Endometrial microvascular endothelial cells (primary cell): ENCODE data around the gene TFE3. TPM values are rescaled to one million over a fixed set of nuclear protein-coding genes. Genes with fewer than 3 reads are reported as not detected.
"Not testable (repeated sequence)": the region's sequence is repeated elsewhere in the genome, so short reads cannot be mapped to it uniquely, and the experiment has no call there.

Experiments used
- in situ Hi-C: cut with HindIII; loops from 2 replicates; pipeline ENCODE4 v1.10.0; 2017; ENCODE audit warnings: low sequenced_read_pairs, low pct_unique_long_range_greater_than_20kb; ENCODE audit errors: inconsistent ontology term
- total RNA-seq: library from RNA; depleted of rRNA; stranded (reverse); fragments of >200 nt; gene quantifications from one replicate; pipeline ENCODE4 v1.2.3, GENCODE V29; 2015; ENCODE audit errors: inconsistent ontology term

Gene TFE3
- total RNA-seq, 1 donor from 2014 or later = 82.3 TPM

DNA sequence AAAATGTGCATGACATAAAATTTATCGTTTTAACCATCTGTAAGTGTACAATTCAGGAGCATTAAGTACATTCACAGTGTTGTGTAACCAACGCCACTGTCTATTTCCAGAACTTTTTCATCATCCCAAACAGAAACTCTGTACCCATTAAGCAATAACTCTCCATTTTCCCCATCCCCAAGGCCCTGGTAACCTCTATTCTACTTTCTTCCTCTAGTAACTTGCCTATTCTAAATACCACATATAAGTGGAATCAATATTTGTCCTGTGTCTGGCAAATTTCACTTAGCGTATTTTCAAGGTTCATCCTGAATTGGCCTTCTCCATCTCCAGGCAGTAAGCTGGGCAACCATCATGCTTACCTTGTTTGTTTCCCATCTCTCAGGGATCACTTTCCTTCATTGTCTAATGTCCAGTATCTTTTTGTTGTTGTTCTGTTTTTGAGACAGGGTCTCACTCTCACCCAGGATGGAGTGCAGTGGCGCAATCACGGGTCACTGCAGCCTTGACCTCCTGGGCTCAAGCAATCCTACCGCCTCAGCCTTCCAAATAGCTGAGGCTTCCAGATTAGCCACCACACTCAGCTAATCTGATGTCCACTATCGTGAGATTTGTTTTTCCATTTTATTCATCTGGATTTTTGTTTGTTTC, 23.4 kb downstream of the TFE3 start:
- in situ Hi-C loops = no loop called here

DNA sequence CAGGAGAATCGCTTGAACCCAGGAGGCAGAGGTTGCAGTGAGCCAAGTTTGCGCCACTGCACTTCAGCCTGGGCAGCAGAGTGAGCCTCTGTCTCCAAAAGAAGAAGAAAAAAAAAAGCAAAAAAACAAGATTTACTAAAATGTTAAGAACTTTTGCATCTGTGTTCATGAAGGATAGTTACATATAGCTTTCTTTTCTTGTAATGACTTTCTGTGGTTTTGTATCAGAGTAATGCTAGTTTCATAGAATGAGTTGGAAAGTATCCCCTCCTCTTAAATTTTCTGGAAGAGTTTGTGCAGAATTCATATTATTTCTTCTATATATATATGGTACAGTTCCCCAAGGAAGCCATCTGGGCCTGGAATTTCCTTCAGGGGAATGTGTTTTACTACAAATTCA, 24.1 kb downstream of the TFE3 start:
- in situ Hi-C loops = no loop called here

GRCh38 chrX:49003696-49004095, 39.5 kb downstream of the TFE3 start:
- in situ Hi-C loops = no loop called here

GRCh38 chrX:49002091-49002935, 40.8 kb downstream of the TFE3 start, which contains the start of gene GRIPAP1:
GRIPAP1 (minus strand) TSS chrX:49002264; CDS start chrX:49002229, 35 bp downstream.
- in situ Hi-C loops = no loop called here

DNA sequence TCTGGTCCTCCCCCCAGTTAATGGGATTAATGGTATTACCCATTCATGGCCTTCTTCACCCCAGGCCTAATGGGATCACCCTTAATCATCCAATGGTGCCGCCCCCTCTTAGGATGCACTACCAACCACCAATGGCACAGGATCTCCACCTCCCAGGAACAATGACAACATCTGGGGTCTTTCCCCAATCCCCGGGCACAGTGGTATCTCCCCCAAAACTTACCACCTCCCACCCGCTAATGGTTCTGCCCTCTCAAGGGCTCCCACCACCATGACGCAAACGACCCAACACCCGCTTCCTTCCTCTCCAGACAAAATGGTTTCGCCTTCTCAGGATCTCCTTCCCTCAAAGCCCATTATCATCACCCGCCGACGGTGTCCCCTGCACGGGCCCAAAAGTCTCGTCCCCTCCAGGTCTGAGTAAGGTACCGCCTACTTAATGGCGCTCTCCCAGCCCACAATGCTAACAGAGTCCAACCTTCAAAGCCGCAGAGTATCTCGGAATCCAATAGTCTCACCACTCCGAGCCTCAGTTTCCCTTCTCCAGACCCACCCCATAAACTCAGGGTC, 41.6 kb downstream of the TFE3 start:
- in situ Hi-C loops = no loop called here

DNA sequence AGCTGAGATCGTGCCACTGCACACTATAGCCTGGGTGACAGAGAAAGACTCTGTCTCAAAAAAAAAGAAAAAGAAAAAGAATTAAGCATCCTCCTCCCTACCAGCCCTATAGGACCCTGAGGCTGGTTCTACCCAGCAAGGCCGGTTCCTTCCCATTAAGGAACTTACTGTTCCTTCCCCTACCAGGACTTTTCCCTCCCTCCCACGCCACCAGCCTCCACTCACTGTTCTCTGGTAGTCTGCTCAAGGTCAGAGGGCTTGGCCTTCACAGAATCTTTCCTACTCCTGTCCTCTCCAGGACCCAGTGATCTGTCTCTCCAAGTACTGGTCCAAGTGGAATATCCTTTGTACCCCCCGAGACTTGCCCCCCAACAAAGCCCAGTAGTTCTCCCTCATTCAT, 42.5 kb downstream of the TFE3 start:
- in situ Hi-C loops = no loop called here

DNA sequence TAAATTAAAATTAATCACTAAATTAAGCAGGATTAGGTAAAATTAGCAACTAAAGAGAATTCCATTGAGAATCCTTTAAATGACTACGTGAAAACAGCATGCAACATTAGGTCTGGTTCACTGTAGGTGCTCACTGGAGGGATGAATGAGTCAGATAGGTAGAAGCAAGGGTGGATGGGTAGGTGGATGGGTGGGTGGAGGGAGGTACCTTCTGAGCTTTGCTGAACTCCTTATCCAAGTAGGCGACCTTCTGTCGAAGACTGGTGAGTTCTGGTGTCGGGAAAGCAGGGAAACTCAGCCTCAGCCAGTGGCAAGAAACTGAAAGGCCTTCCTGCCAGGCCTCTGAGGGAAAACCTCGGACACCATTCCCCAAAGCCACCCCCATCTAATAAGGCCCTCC, 44.1 kb downstream of the TFE3 start:
- in situ Hi-C loops = no loop called here

DNA sequence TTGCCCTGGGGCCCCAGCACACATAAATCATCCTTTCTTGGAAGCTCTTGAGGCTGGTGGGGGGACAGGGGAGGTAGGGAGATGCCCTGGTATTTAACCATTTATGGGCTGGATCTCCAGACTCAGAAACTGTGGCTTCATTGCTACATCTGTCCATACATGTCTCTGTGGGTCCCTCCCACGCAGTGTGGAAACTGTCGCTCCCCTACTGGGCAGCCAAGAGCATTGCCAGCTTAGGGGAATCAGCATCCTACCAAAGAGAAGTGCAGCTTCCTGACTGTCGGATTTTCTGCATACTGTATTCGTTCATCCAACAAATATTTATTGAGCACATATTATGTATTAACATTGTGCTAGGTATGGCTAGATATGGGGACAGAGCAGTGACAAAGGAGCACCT, 44.8 kb downstream of the TFE3 start:
- in situ Hi-C loops = no loop called here

DNA sequence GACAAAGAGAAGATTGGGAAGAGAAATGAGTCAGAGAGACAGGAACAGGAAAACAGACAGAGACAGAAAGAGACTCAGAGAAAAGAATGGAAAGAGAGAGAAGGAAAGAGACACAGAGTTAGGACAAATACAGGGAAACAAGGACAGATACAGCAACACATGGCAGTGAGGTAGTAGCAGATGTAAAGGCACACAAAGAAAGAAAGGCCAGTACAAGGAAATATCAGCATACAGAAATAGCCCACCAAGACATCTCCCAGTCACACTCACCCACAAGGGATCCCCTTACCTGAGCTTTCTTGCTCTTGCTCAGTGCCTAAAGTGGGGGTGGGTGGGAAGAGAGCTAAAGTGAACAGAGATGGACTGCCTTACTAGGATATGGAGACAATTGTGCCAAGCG, 45.3 kb downstream of the TFE3 start:
- in situ Hi-C loops = no loop called here

GRCh38 chrX:48997455-48997854, 45.7 kb downstream of the TFE3 start:
- in situ Hi-C loops = no loop called here

GRCh38 chrX:48996969-48997368, 46.2 kb downstream of the TFE3 start:
- in situ Hi-C loops = no loop called here

DNA sequence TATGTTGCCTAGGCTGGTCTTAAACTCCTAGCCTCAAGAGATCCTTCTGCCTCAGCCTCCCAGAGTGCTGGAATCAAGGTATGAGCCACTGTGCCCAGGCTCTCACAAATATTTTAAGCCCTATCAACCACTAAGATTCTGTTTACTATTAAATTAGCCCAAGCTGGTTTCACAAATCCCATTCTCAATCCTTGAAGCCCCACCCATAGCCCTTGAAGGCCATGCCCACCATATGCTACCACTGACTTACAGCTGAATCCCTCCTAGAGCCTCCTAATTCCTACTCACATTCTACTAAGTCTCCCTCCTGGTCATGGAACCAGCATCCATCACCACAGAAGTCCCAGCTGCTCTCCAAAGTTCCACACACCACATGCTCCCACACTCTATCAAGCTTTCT, 50.8 kb downstream of the TFE3 start:
- in situ Hi-C loops = no loop called here

DNA sequence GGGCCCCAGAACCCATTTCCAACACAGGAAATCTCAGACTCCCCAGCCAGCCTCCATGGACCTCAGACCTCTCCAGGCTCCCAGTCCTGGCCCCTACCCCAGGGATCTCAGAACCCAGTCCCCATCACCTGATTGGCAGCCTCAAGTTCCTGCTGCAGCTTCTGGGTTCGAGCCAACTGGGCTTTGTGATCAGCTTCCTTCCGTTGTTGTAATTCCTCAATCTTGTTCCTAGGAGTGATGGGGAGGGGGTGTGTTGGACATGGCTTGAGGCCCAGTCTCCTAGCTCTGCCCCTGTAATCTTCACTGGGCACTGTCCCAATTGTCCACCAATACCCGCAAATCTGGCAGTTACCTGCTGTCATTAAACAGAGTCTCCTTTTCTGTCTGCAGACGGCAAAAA, 53.7 kb downstream of the TFE3 start:
- in situ Hi-C loops = no loop called here

GRCh38 chrX:48983896-48984295, 59.3 kb downstream of the TFE3 start:
- in situ Hi-C loops = no loop called here

DNA sequence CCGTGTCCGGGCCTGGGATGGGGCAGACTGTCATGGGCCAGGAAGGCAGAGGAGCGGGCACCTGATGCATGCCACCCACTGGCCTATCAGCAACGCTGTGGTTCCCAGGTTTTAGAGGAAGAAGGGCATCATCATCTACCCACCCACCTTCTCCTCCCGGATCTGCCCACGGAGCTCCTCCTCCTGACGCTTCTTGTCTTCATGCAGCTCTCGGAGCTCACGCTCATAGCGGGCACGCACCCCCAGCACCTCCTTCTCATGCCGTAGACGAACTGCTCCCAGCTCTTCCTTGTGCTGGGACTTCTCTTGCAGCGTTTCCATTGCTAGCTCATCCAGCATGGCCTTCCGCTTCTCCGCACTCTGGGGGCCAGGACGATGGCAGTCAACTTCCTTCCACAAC, 60.1 kb downstream of the TFE3 start:
- in situ Hi-C loops = no loop called here

- in situ Hi-C loops = no loop called here
Observed at GRCh38 chrX:48981178-48981577, 62.0 kb downstream of the TFE3 start.

DNA sequence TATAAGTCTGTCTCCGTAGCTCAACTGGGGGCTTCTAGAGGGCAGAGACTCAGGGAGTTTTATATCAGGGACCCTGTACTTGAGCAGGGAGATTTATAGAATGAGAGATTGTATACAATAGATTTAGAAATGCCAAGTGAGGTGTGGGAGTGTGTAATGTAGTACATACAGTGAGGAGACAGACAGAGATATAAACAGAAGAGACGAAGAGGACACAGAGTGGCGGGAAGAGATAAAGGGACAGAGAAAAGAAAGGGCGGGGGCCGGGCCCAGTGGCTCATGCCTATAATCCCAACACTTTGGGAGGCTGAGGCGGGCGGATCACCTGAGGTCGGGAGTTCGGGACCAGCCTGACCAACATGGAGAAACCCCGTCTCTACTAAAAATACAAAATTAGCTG, 62.8 kb downstream of the TFE3 start:
- in situ Hi-C loops = not testable (repeated sequence)
